GM10266 (cell line): ENCODE measurements around the gene RUNX2.

Experiments used
- DNase-seq: peaks from one replicate; pipeline ENCODE4 v3.0.0; 2012; ENCODE audit errors: extremely low spot score
- TF ChIP-seq, protein P1 (sequence below): IDR thresholded peaks from 2 replicates; pipeline ENCODE4 v1.5.1; 2012; ENCODE audit warnings: mild to moderate bottlenecking, low read depth; ENCODE audit not compliant: control insufficient read depth, insufficient read depth; ENCODE audit errors: missing control alignments

RUNX2 gene

GRCh38 chr6:45566882-45567281 is 238.8 kb downstream of the RUNX2 start:
- DNase-seq, result no peak
- TF ChIP-seq, protein P1, sequence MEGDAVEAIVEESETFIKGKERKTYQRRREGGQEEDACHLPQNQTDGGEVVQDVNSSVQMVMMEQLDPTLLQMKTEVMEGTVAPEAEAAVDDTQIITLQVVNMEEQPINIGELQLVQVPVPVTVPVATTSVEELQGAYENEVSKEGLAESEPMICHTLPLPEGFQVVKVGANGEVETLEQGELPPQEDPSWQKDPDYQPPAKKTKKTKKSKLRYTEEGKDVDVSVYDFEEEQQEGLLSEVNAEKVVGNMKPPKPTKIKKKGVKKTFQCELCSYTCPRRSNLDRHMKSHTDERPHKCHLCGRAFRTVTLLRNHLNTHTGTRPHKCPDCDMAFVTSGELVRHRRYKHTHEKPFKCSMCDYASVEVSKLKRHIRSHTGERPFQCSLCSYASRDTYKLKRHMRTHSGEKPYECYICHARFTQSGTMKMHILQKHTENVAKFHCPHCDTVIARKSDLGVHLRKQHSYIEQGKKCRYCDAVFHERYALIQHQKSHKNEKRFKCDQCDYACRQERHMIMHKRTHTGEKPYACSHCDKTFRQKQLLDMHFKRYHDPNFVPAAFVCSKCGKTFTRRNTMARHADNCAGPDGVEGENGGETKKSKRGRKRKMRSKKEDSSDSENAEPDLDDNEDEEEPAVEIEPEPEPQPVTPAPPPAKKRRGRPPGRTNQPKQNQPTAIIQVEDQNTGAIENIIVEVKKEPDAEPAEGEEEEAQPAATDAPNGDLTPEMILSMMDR, result no peak

GRCh38 chr6:45567879-45568278 is 239.7 kb downstream of the RUNX2 start:
- TF ChIP-seq, protein P1, result no peak
- no peak for DNase-seq

- TF ChIP-seq, protein P1, result no peak
- DNase-seq, result no peak
Measured at GRCh38 chr6:45568626-45569025, 240.5 kb downstream of the RUNX2 start.

DNA sequence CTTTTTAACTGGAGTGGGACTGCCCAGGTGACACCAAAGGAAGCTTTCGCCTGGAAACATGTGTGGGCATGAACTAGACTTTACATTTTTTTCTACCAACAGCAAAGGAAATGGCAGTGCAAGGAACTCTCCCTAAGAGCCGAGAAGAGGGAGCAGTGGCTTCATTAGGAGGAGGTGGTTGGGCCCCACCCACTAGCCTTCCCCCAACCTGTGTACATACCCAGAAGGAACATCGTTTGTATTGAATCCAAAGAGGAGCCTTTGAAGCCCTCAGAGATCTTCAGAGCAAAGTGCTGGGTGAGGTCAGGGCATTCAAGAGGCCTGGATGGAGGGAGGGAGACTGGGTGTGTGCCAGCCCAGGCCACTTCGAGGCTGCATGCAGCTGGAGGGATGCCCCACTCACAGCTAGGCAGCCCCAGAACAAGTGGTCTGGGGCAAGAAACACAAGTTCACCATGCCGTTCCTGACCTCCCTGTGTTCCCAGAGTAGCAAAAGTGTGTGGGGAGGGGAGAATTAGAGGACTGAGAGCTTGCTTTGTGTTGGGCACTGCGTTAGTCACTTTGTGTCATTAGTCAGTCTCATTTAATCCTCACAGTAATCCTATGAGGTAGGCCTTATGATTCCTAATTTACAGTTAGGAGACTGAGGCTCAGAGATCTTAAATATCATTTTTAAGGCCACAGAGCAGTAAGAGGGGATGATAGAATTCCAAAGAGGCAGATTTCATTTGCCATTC is 241.2 kb downstream of the RUNX2 start:
- no peak for DNase-seq
- TF ChIP-seq, protein P1, result no peak

DNA sequence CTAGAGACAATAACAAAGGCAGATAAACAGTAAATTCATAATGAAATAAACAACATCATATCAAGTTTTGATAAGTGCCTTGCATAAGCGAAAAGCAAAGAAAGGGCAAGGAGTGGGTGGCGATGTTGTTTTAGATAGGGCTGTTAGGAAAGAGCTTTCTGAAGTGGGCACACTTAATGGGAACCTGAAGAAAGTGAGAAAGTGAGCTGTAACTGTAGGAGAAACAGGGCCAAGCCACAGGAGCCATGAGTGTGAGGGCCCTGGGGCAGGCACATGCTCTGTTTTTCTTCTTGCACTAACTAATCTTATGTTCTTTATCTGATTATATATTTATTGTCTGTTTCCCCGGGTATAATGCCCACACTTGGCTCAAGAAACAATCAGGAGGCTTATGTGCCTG is 243.0 kb downstream of the RUNX2 start:
- DNase-seq, result no peak
- TF ChIP-seq, protein P1, result no peak

GRCh38 chr6:45572833-45573232 is 244.7 kb downstream of the RUNX2 start:
- TF ChIP-seq, protein P1, result no peak
- DNase-seq, result no peak

DNA sequence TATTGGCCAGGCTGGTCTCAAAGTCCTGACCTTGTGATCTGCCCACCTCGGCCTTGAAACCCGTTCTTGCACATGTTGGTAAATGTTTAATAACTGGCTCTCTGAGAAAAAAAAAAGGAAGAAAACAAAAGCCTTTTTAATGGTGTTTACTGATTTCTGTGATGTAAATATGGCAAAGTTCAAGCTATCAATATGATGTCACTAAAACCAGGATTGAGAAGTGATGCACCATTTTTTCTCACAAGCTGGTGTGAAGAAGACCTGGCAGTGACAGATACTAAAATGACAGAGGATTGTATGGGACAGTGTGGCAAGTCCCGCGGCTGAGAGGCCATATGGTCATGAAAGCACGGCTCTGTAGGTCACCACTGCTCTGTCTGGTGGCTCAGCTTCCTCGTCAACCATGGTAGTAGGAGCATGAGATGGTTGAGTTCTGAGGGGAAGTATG is 245.9 kb downstream of the RUNX2 start:
- no peak for DNase-seq
- TF ChIP-seq, protein P1, result no peak
